ENCODE results near the gene SLC4A7.
"Not testable (repeated sequence)": the region's sequence is repeated elsewhere in the genome, so short reads cannot be mapped to it uniquely, and the experiment has no call there.

SLC4A7 gene

DNA sequence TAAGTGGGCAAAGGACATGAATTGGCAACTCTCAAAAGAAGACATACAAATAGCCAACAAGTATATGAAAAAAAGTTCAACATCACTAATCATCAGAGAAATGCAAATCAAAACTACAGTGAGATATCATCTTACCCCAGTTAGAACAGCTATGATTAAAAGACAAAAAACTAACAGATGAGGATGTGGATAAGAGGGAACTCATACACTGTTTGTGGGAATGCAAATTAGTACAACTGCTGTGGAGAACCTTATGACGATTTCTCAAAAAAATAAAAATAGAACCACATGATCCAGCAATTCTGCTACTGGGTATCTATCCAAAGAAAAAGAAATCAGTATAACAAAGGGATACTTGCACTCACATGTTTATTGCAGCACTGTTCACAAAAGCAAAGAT is 143.7 kb downstream of the SLC4A7 start:
- Histone ChIP-seq H3K27ac (replicated peaks) (no peak overlapping the region), H3K4me3 (replicated peaks; ENCODE audit: insufficient read depth, low read length) (no peak overlapping the region), H3K27me3 (ENCODE audit: insufficient read depth, poor library complexity, severe bottlenecking) (no peaks in the 10 kb centered on the region)
- DNase-seq (ENCODE audit: low read depth in 1 of 2, low spot score in 1 of 2) = no peak
- TF ChIP-seq SPI1 (IDR thresholded peaks at IDR 0.05; ENCODE audit: borderline replicate concordance, low read depth) (no peak), POLR2AphosphoS5 (IDR thresholded peaks at IDR 0.05; ENCODE audit: low read depth) (no peak), GABPA (IDR thresholded peaks at IDR 0.05; ENCODE audit: low read depth) (no peak)
- TF ChIP-seq, protein P1, sequence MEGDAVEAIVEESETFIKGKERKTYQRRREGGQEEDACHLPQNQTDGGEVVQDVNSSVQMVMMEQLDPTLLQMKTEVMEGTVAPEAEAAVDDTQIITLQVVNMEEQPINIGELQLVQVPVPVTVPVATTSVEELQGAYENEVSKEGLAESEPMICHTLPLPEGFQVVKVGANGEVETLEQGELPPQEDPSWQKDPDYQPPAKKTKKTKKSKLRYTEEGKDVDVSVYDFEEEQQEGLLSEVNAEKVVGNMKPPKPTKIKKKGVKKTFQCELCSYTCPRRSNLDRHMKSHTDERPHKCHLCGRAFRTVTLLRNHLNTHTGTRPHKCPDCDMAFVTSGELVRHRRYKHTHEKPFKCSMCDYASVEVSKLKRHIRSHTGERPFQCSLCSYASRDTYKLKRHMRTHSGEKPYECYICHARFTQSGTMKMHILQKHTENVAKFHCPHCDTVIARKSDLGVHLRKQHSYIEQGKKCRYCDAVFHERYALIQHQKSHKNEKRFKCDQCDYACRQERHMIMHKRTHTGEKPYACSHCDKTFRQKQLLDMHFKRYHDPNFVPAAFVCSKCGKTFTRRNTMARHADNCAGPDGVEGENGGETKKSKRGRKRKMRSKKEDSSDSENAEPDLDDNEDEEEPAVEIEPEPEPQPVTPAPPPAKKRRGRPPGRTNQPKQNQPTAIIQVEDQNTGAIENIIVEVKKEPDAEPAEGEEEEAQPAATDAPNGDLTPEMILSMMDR (IDR thresholded peaks at IDR 0.05; ENCODE audit: insufficient read depth, low read length) = no peak
- TF ChIP-seq, protein P2, sequence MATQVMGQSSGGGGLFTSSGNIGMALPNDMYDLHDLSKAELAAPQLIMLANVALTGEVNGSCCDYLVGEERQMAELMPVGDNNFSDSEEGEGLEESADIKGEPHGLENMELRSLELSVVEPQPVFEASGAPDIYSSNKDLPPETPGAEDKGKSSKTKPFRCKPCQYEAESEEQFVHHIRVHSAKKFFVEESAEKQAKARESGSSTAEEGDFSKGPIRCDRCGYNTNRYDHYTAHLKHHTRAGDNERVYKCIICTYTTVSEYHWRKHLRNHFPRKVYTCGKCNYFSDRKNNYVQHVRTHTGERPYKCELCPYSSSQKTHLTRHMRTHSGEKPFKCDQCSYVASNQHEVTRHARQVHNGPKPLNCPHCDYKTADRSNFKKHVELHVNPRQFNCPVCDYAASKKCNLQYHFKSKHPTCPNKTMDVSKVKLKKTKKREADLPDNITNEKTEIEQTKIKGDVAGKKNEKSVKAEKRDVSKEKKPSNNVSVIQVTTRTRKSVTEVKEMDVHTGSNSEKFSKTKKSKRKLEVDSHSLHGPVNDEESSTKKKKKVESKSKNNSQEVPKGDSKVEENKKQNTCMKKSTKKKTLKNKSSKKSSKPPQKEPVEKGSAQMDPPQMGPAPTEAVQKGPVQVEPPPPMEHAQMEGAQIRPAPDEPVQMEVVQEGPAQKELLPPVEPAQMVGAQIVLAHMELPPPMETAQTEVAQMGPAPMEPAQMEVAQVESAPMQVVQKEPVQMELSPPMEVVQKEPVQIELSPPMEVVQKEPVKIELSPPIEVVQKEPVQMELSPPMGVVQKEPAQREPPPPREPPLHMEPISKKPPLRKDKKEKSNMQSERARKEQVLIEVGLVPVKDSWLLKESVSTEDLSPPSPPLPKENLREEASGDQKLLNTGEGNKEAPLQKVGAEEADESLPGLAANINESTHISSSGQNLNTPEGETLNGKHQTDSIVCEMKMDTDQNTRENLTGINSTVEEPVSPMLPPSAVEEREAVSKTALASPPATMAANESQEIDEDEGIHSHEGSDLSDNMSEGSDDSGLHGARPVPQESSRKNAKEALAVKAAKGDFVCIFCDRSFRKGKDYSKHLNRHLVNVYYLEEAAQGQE (IDR thresholded peaks at IDR 0.05; ENCODE audit: insufficient replicate concordance, low read depth) = no peak

DNA sequence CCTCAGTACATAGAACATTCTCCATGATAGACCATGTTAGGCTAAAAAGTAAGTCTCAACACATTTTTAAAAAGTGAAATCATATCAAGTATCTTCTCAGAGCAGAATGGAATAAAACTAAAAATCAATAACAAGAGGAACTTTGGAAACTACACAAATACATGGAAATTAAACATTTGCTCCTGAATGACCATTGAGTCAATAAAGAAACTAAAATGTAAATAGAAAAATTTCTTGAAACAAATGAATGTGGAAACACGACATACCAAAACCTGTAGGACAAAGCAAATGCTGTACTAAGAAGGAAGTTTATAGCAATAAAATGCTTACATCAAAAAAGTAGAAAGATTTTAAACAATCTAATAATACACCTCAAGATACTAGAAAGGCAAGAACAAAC is 148.6 kb downstream of the SLC4A7 start:
- H3K4me3 ChIP-seq (replicated peaks; ENCODE audit: insufficient read depth, low read length) = no peak overlapping the region
- no peaks in the 10 kb centered on the region for H3K27me3 ChIP-seq (ENCODE audit: insufficient read depth, poor library complexity, severe bottlenecking)
- no peak for TF ChIP-seq SPI1 (IDR thresholded peaks at IDR 0.05; ENCODE audit: borderline replicate concordance, low read depth)
- TF ChIP-seq, protein P1 (IDR thresholded peaks at IDR 0.05; ENCODE audit: insufficient read depth, low read length) = no peak
- no peak for TF ChIP-seq GABPA (IDR thresholded peaks at IDR 0.05; ENCODE audit: low read depth)
- TF ChIP-seq, protein P2 (IDR thresholded peaks at IDR 0.05; ENCODE audit: insufficient replicate concordance, low read depth) = no peak
- no peak for TF ChIP-seq POLR2AphosphoS5 (IDR thresholded peaks at IDR 0.05; ENCODE audit: low read depth)
- no peak overlapping the region for H3K27ac ChIP-seq (replicated peaks)
- DNase-seq (ENCODE audit: low read depth in 1 of 2, low spot score in 1 of 2) = no peak

DNA sequence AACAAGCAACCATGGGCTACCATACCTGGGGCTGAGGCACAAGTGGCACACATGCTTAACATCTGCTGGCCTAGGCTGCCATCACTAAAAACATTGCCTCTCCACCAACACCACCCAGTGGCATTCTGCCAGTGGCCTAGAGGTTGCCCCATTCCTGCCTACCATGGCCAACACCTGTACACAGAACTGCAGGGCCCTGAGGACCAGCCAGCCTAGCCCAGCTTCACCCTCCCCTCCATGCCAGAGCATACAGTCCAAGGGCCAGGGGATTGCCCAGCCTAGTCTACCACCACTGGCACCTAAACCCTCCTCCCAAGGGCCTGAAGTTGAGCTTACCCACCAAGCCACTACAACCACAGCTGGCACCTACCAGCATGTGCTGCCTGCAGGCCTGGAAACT is 150.3 kb downstream of the SLC4A7 start:
- TF ChIP-seq, protein P1 (IDR thresholded peaks at IDR 0.05; ENCODE audit: insufficient read depth, low read length) = no peak
- TF ChIP-seq SPI1 (IDR thresholded peaks at IDR 0.05; ENCODE audit: borderline replicate concordance, low read depth) (no peak), GABPA (IDR thresholded peaks at IDR 0.05; ENCODE audit: low read depth) (no peak), POLR2AphosphoS5 (IDR thresholded peaks at IDR 0.05; ENCODE audit: low read depth) (no peak)
- TF ChIP-seq, protein P2 (IDR thresholded peaks at IDR 0.05; ENCODE audit: insufficient replicate concordance, low read depth) = no peak
- H3K4me3 ChIP-seq (replicated peaks; ENCODE audit: insufficient read depth, low read length) = no peak overlapping the region
- no peak overlapping the region for H3K27ac ChIP-seq (replicated peaks)
- DNase-seq (ENCODE audit: low read depth in 1 of 2, low spot score in 1 of 2) = no peak
- no peaks in the 10 kb centered on the region for H3K27me3 ChIP-seq (ENCODE audit: insufficient read depth, poor library complexity, severe bottlenecking)

DNA sequence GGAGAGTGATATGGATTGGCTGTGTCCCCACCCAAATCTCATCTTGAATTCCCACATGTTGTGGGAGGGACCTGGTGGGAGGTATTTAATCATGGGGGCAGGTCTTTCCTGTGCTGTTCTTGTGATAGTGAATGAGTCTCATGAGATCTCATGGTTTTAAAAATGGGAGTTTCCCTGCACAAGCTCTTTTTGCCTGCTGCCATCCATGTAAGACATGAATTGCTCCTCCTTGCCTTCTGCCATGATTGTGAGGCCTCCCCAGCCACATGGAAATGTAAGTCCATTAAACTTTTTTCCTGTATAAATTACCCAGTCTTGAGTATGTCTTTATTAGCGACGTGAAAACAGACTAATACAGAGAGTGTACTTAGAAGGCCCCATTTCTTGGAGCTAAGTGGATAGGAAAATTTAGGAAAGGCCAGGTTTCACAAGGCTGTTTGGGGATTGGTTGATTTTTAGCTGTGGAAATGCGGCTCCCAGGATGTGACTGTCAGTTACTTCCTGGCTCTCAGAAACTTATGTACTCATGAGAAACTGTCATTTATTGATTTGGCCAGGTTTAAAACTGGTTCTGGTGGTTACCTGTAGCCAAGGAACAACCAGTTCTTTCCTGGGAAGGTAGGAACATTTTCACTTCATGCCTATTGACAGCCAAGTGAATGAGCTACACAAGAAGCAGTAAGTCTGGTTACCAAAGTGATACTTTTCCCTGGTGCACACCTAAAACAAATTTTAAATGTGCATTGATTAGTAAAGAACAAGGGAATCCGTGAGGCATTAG is 155.0 kb downstream of the SLC4A7 start:
- not testable (repeated sequence) for H3K27me3 ChIP-seq (ENCODE audit: insufficient read depth, poor library complexity, severe bottlenecking); H3K4me3 ChIP-seq (replicated peaks; ENCODE audit: insufficient read depth, low read length); H3K27ac ChIP-seq (replicated peaks); DNase-seq (ENCODE audit: low read depth in 1 of 2, low spot score in 1 of 2)

Measured in HL-60 (cell line).